Measurements from ENCODE around the gene CHRNA5.
"Not testable (repeated sequence)": the region's sequence is repeated elsewhere in the genome, so short reads cannot be mapped to it uniquely, and the experiment has no call there.

Gene CHRNA5

DNA sequence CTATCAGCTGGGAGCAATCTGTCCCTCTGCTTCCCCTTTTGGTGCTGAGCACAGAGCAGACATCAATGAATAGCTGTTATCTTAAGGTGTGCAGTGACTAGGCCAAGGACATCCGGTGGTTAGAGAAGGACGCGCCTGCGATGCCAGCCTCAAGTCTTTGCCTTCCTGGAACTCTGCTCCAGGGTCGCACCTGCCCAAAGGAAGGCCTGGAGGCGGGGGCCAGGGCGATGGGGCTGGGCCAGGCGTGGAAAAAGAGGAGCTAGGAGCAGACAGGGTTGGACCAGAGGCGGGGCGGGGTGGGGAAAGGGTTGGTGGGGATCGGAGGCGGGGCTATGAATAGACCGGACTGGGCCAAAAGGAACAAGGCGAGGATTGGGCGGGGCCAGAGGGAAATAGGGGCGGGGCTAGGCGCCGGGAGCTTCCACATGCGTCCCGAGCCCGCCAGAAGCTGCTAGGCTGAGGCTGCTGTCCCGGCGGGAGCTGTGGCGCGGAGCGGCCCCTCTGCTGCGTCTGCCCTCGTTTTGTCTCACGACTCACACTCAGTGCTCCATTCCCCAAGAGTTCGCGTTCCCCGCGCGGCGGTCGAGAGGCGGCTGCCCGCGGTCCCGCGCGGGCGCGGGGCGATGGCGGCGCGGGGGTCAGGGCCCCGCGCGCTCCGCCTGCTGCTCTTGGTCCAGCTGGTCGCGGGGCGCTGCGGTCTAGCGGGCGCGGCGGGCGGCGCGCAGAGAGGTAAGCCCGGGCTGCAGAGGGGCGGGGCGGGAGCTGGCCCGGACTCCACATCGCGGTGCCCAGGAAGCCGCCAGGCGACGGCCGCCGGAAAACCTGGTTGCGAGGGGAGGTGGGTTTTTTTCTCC is at the start of gene CHRNA5:
Gene CHRNA5, plus strand, starts transcription at position 424 of the 854 bp plus-strand sequence. Its CDS starts 200 bp downstream, at position 624.
- peak; percentile 67 for DNase-seq

DNA sequence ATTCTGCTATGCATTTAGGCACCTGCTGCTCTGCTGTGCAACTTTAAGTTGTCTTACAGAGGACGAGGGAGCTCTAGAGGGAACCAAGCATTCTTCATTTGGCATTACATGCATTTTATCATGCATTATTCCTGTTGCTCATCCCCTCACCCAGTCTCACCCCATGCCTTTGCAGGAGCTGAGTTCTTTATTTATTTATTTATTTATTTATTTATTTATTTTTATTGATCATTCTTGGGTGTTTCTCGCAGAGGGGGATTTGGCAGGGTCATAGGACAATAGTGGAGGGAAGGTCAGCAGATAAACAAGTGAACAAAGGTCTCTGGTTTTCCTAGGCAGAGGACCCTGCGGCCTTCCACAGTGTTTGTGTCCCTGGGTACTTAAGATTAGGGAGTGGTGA is 45.3 kb upstream of the CHRNA5 start:
- not testable (repeated sequence) for DNase-seq

- no peak for DNase-seq
These were observed 41.1 kb upstream of the CHRNA5 start for GRCh38 chr15:78524230-78524629.

- no peak for DNase-seq
These were observed 38.0 kb upstream of the CHRNA5 start for GRCh38 chr15:78527325-78527724.

DNA sequence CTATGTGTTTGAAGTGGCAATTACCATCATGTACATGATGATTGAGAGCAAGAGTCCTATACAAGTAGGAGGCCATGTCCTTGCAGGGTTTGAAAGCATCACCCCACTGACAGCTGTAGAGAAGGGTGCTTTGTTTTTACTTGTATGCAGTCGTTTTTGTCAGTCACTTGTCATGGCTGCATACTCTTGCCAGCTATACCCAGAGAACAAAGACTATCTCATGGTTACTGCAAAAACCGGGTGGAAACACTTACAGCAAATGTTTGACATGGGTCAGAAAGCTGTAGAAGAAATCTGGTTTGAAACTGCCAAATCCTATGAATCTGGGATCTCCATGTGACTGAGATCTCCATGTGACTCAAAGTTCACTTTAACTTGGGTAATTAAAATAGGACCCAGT is 32.0 kb upstream of the CHRNA5 start:
- DNase-seq, result no peak

- DNase-seq, result no peak
These were observed 29.2 kb upstream of the CHRNA5 start for GRCh38 chr15:78536134-78536533.

- DNase-seq, result no peak
These were observed 27.9 kb upstream of the CHRNA5 start for GRCh38 chr15:78537266-78537905.

DNA sequence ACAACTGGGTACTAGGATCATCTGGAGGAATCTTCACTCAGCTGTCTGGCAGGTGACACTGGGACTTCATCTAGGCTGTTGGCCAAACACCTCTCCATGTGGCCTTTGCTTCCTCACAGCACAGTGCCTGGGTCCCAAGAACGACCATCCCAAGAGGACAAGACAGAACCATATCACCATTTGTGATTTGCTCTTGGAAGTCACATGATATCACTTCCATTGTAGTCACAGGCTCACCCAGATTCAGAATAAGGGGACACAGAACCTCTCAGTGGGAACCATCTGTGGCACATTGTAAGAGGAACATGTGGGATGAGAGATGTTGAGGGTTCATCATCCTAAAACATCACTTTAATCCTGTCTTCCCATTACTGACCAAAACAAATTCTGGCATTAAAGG is 27.0 kb upstream of the CHRNA5 start:
- DNase-seq, result no peak

DNA sequence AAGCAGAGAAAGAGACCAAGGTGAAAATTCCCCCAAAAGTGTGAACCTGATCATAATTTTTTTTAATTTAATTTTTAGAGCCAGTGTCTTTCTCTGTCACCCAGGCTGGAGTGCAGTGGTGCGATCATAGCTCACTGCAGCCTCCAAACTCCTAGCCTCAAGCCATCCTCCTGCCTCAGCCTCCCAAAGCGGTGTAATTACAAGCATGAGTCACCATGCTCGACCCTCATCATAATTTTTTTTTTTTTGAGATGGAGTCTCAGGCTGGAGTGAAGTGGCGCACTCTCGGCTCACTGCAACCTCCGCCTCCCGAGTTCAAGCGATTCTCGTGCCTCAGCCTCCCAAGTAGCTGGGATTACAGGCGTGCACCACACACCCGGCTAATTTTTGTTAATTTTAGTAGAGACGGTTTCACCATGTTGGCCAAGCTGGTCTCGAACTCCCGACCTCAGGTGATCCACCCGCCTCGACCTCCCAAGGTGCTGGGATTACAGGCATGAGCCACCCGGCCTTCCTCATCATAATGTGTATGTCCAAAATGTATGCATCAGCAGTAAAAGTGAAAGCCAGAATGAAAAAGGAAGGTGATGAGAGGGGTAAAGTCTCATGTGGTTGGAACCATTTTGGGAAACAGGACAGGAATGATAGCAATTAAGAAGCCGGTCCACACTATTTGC is 25.7 kb upstream of the CHRNA5 start:
- not testable (repeated sequence) for DNase-seq

GRCh38 chr15:78540141-78540870 is 25.0 kb upstream of the CHRNA5 start, which contains the start of gene PSMA4:
TSS of gene PSMA4 (plus strand) at chr15:78540444. CDS start at chr15:78541928, 1,484 bp downstream.
- peak; percentile 62 for DNase-seq

DNA sequence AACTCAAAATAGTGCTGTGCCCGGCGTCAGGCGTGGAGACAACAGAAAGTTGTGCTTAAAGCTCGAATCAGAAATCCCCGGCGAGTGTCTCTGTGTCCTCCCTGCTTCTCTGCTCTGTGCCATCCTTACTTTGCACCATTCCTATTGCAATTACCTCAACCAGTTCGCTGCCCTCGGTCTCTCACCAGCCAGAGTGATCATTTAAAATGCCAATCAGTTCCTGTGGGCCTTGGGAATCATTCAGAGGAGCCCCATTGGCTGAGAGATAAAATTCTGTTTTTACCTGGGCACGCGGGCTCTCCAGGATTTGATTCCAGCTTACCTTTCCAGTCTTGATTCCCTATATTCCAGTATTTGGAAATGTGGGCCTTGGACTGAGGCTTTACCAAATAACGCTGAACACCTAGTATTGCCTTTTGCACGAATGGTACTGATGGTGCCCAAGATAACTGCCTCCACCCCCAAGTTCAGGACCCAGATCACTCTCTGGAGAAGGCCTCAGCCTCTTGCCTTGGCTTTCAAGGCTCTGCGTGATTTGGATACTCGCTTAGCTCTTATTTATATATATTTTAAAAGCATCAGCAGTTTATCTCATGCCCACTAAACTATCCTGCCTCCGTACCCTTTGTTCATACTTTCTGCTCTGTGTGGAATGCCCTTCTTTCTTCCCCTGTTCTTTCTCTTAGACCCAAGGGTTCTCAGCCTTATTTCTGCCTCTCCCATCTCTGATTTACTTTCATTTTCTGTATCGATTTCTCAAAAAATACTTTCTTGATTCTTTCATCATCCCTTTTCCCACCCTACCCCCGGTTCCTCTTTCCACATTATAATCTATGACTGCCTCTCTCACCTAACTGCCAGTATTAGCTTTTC is 24.2 kb upstream of the CHRNA5 start:
- no peak for DNase-seq

DNA sequence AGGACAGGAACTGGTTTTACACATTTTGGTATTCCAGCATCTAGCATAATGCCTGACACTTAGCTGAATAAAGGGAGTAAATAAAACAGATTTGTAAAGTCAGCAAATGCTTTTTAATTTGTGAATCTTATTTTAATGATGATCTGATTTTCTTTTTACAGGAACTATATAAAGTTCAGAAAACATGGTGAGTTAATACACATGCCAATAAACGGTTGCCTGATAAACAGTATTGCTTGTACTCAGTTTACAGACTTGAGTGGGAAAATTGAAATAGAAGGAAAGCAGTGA is 23.6 kb upstream of the CHRNA5 start:
- DNase-seq, result no peak

GRCh38 chr15:78542647-78543046 is 22.7 kb upstream of the CHRNA5 start:
- DNase-seq, result no peak

DNA sequence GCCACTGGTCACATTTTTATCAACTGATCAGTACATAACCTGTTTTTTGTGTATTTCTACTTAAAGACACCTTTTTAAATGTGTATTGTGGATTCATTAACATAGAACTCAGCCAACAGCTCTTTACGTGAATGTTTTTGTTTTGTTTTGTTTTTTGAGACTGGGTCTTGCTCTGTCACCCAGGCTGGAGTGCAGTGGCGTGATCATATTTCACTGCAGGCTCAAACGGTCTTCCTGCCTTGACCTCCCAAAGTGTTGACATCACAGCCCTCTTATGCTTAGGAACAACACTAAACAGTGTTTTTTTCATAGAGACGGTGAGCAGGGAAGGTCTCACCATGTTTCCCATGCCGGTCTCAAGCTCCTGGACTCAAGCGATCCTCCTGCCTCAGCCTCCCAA is 15.1 kb upstream of the CHRNA5 start:
- DNase-seq, result no peak

GRCh38 chr15:78550815-78551214 is 14.5 kb upstream of the CHRNA5 start:
- DNase-seq, result no peak

DNA sequence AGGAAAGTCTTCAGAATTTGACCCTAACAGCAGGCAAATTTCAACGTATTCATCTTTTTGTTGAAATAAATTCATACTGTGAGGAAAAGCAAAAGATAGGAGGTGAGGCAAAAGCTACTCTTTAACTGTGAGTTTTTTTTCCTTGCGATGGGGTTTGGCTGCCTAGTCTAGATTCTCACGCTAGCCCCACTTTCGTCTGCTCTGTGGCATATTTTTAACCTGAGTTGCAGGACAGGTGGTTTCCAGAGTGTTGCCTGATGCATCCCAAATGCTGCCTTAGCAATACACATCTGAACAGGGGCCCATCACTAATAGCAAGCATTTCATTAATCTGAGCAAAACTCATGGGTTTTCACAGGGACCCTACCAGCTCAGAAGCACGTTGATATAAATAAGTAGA is 13.4 kb upstream of the CHRNA5 start:
- DNase-seq, result no peak

DNA sequence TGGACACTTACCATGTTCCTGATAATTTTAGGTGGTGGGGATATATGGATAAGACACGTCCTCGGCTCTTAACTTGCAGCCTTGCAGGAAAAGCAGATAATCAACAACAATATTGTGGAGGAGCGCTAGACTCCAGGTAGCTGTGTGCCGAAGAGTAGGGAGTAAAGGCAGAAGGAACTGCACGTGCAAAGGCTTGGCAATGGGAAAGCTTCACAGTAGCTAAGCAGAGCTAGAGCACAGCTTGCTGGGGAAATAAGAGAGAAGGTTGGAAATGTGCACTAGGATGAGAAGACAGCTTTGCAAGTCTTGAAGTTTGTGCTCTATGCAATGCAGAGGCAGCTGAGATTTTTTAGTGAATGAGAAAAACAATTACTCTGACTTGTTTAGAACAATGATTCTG is 12.7 kb upstream of the CHRNA5 start:
- no peak for DNase-seq

- not testable (repeated sequence) for DNase-seq
These were observed 5.1 kb upstream of the CHRNA5 start for GRCh38 chr15:78560201-78560600.

GRCh38 chr15:78561490-78561889 is 3.8 kb upstream of the CHRNA5 start:
- DNase-seq, result no peak

- DNase-seq, result no peak
These were observed 2.2 kb upstream of the CHRNA5 start for GRCh38 chr15:78563092-78563491.

- DNase-seq, result no peak
These were observed 600 bp upstream of the CHRNA5 start for GRCh38 chr15:78564743-78565096.
